ENCODE results near the gene MAFB.

Gene MAFB

GRCh38 chr20:40652441-40652987, 36.5 kb downstream of the MAFB start:
- no peak for DNase-seq

- DNase-seq = no peak
These were observed 37.9 kb downstream of the MAFB start for GRCh38 chr20:40651151-40651550.

GRCh38 chr20:40650707-40651106, 38.3 kb downstream of the MAFB start:
- no peak for DNase-seq

GRCh38 chr20:40648210-40649072, 40.6 kb downstream of the MAFB start:
- no peak for DNase-seq

- DNase-seq = no peak
These were observed 42.2 kb downstream of the MAFB start for GRCh38 chr20:40646813-40647212.

GRCh38 chr20:40646361-40646760, 42.7 kb downstream of the MAFB start:
- DNase-seq = no peak

GRCh38 chr20:40644863-40645262, 44.2 kb downstream of the MAFB start:
- no peak for DNase-seq

GRCh38 chr20:40643891-40644290, 45.1 kb downstream of the MAFB start:
- DNase-seq = no peak

- DNase-seq = no peak
These were observed 47.2 kb downstream of the MAFB start for GRCh38 chr20:40641809-40642208.

GRCh38 chr20:40641202-40641601, 47.8 kb downstream of the MAFB start:
- no peak for DNase-seq

GRCh38 chr20:40640667-40641066, 48.4 kb downstream of the MAFB start:
- DNase-seq = no peak

GRCh38 chr20:40639676-40640355, 49.2 kb downstream of the MAFB start:
- no peak for DNase-seq

GRCh38 chr20:40639132-40639531, 49.9 kb downstream of the MAFB start:
- DNase-seq = no peak

- DNase-seq = no peak
These were observed 50.6 kb downstream of the MAFB start for GRCh38 chr20:40638414-40638813.

GRCh38 chr20:40637176-40637575, 51.9 kb downstream of the MAFB start:
- no peak for DNase-seq

GRCh38 chr20:40636486-40636885, 52.5 kb downstream of the MAFB start:
- no peak for DNase-seq

GRCh38 chr20:40635971-40636370, 53.1 kb downstream of the MAFB start:
- DNase-seq = no peak
